ENCODE results near the gene IGF1R.
"Not testable (repeated sequence)": the region's sequence is repeated elsewhere in the genome, so short reads cannot be mapped to it uniquely, and the experiment has no call there.

IGF1R gene

DNA sequence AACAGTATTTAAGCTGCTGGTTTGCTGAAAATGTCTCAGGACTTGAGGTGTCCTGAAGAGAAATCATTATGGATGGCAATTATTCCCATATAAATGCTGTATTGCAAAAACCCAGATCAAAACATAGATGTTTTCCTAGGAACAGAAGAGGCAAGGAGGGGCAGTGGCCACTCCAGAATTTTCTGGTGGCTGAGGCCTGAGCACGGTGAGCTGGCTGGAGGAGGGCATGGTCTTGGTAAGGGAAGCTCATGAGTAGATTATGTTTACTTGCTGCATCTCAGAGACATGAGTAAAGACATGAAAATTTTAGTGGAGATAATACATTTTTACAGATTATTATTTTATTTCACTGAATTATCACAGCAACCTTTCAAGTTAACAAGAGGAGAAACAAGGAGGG, 328.2 kb downstream of the IGF1R start:
- no peak for DNase-seq

DNA sequence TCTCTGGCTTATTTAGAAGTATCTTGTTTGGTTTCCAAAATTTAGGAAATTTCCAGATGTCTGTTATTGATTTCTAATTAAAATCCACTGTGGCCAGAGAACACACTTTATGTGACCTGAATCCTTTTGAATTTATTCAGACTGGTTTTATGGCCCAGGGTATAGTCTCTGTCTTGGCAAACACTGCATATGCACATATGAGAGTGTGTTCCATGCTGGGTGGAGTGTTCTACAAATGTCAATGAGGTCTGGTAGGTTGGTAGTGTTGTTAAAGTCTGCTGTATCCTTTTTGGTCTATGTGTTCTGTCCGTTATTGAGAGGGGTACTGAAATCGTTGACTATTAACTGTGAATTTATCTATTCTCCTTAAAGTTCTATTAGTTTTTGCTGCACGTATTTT, 329.1 kb downstream of the IGF1R start:
- no peak for DNase-seq

DNA sequence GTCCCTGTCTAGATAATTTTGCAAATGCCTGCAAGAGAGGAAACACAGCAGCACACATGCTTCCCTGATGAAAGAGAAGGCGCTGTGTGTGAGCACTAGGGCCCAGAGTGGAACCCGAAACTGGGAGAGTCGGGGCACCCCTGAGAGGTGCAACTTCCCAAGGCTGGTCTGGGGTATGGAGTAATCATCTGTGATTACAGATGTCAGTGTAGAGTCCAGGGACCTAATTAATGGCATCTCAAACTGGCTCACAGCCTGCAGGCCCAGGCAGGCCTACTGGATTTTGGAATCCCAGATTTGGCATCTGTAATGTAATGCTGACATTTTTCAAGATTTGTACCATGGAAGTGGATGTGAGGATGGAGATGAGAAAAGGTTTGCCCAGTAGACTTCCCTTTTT, 329.8 kb downstream of the IGF1R start:
- DNase-seq: no peak

DNA sequence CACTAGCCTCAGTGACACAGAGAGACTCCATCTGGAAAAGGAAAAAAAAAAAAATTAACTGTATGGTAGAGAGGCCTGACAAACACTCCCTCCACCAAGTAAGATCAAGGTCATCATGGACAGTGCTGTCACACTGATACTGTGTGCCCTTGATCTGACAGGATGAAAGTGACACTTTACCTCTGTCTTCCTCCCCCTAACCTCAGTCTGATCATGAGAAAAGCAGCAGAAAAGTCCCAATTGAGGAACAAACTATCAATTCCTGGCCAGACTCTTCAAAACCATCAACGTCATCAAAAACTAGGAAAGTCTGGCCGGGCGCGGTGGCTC, 332.5 kb downstream of the IGF1R start:
- no peak for DNase-seq

DNA sequence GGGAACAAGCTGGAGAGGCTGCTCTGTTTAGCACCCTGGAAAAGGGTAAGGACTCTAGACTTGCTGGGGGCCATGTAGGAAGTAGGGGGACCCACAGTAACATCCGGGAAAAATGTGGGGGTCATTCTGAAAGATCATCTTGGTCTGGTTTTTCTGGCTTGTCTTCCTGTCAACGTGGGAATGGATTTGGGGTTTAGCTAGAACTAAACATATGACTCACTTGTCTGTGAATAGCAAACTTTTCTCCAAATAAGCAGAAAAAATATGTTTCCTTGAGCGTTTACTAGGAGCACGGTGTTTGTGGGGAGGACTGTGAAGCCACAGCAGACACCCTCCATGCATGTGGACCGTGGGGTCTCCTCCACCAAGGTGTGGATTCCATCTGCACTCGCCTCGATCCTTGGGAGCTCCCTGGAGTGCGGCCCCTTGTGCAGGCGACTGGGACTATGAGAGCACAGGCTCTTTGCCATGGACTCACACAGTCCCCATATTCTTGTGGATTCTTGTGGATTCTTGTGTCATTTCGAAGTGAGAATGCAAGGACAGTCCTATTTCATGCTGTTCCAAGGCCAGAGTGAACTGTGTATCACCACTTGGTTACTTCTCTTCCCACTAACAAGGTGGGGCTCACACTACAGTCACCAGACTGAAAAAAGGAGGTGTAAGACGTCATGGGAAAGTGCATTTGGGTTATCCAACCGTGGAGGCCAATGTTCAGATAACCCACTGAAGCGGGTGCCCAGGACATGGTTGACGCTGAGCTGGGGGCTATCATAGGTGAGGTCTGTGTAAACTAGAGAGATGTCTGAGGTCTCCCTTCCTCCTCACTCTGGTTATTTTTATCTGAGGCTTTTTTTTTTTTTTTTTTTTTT, 333.7 kb downstream of the IGF1R start:
- DNase-seq: no peak

DNA sequence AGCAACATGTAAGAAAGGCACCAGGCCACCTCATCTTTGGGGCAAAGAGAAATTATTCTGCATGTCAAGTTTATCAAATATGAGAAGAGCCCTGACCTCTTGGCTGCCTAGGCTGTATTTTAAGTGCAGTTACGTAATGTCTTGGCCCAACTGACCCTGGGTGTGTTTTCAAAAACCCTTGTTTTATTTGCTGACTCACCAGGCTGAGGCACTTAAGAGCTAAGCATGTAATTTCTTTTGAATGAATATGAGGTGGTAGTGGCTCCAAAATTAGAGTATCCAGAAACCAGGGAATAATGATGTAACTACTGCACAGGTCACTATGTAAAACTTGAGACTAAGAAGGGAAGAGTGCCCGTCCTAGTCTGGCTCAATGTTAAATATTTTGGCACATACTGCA, 335.0 kb downstream of the IGF1R start:
- no peak for DNase-seq

DNA sequence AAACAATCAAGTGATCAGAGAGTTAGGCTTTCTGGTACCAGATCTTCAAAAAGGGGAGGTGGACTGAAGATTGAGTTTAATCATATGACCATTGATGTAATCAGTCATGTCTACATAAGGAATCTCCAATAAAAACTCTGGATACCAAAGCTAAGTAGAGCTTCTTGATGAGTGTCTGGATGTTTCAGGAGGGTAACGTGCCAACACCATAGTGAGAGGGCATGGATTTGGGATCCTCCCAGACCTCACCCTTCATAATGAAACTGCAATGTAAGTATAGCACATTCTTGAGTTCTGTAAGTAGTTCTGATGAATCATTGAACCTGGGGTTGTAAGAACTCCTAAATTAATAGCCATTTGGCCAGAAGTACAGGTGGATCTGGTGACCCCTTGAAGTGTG, 337.9 kb downstream of the IGF1R start:
- no peak for DNase-seq

DNA sequence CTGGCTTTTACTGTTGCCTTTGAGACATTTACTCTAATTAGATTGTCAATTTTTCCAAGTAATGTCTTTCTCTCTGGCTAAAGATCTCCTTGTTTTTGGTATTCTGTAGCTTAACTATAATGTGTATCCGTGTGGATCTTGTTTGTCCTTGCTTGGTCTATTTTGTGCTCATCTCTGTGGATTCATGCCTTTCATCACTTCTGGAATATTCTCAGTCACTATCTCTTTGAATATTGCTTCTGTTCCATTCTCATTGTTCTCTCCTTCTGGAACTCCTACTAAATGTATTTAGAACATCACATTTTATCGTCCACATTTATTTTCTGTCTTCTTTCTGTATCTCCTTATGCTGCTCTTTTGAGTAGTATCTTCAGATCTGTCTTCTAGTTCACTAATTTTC, 346.6 kb downstream of the IGF1R start:
- no peak for DNase-seq

DNA sequence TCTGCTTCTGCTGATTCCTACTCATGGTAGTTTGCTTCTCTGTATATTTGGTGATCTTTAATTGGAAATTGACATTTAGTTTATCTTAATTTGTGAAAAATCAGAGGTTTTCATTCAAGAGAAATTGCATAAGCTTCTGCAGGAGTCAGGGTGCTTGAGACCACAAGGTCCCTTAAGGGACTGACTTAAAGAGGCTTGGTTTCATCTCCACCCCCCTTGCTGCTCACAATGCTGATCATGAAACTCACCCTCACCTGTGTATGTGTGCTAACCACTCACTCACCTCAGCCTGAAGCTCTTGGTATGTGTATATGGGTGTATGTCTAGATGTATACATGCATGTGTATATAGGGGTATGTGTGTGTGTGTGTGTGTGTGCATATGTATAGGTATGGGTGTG, 347.8 kb downstream of the IGF1R start:
- DNase-seq: no peak

DNA sequence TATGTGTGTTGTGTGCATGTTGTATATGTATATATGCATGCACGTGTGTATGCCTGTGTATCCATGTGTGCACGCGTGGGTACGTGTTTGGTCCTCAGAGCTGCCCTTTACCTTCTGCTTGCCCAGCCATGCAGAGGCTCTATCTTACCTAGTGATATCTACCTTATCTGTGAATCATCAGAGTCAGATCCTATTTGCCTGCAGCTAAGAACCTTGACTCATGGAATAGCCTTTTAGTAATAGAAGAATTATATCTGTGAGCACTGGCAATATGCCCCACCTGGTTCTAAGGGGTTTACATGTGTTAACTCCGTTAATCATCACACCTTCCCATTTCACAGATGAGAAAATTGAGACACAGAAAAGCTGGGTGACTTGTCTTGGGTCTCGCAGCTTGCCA, 348.3 kb downstream of the IGF1R start:
- DNase-seq: no peak

DNA sequence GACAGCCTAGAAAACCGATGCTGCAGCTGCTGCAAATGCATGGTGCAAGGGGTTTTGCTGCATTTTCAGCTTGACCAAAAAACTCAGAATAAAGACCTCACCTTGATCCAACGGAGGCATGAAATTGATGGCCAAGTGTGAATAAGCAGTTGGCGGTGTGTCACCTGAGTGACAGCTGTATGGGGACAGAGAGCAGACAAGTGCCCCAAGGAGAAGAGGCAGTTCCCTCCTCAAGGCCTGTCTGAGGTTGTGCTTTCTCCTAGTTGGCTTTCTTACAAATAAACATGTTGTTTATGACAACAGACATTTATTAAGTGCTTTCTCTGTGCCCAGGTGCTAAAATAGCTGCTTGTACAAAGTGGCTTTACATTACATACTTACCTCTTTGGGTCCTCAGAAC, 349.0 kb downstream of the IGF1R start:
- DNase-seq: no peak

DNA sequence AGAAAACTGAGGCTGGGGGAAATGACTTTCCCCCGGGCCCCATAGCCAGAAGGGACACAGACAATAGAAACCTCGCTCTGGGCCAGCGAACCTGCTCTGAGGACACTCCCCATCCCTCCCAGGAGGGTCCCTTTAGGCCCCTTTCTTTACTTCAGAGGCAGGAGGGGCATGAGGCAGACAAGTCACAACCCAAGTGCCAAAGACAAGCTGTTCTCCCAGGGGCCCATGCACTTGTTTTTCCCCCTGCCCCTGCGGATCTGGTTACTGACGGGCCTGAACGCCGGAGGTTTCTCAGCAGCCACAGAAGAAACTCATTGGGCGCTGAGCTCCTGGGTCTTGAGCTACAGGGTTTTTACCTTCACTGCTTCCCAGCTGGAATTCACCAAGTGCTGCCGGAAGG, 349.4 kb downstream of the IGF1R start:
- no peak for DNase-seq

DNA sequence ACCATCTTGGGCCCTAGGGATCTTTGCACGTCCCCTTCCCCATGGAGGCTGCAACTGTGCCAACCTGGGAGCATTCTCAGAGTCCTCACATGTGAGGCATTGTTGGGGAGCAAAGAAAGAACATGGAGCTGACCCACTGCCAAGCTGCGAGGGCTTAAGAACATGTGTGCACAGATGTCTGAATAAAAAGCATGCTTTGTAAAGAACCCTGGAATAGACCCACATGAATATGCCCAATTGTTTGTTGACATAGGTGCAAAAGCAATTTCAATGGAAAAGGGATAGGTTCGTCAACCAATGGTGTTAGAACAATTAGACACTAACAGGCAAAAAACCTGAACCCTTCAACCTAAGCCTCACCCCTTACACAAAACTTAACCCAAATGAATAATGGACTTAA, 349.9 kb downstream of the IGF1R start:
- no peak for DNase-seq

DNA sequence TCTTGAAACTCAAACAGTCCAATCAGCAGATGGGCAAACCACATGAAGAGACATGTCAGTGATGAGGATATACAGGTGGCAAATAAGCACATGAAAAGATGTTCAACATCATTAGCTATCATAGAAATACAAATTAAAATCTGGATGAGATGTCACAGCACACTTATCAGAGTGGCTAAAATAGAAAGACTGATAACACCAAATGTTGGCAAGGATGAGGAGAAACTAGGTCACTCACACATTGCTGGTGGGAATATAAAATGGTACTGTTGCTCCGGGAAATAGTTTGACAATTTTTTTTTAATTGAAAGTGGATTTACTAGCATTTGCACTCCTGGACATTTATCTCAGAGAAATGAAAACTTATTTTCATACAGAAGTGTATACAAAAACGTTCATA, 350.9 kb downstream of the IGF1R start:
- DNase-seq: no peak

DNA sequence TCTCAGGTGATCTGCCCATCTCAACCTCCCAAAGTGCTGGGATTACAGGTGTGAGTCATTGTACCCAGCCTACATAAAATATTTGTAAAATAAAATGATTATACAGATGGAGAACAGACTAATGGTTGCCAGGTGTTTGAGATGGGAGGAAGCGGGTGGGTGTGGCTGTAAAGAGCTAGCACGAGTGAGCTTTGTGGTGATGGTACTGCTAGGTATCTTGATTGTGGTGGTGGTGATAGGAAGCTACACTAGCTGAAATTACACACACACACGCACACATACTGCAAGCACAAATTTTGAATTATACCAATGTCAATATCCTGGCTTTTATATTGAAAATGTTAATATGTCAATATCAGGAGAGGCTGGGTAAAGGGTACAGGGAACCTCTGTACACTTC, 353.9 kb downstream of the IGF1R start:
- no peak for DNase-seq

DNA sequence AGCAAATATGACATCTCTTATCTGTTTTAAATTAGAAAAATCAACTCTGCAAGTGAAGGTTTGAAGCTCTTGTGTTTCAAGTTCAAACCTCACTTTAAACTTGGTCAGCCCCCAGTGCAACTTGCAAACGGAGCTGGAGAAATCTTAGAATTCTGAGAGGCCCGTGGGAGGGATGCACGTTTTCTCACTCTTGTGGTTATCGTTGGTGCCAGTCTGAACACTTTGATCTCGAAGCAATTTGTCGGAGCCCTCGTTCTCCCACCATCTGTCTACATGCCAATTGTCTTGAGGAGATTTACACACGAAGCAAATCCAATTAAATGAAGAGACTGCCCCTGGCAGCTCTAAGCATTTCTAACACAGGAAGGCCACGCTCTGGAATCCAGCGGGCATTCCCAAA, 355.0 kb downstream of the IGF1R start:
- DNase-seq: not testable (repeated sequence)

DNA sequence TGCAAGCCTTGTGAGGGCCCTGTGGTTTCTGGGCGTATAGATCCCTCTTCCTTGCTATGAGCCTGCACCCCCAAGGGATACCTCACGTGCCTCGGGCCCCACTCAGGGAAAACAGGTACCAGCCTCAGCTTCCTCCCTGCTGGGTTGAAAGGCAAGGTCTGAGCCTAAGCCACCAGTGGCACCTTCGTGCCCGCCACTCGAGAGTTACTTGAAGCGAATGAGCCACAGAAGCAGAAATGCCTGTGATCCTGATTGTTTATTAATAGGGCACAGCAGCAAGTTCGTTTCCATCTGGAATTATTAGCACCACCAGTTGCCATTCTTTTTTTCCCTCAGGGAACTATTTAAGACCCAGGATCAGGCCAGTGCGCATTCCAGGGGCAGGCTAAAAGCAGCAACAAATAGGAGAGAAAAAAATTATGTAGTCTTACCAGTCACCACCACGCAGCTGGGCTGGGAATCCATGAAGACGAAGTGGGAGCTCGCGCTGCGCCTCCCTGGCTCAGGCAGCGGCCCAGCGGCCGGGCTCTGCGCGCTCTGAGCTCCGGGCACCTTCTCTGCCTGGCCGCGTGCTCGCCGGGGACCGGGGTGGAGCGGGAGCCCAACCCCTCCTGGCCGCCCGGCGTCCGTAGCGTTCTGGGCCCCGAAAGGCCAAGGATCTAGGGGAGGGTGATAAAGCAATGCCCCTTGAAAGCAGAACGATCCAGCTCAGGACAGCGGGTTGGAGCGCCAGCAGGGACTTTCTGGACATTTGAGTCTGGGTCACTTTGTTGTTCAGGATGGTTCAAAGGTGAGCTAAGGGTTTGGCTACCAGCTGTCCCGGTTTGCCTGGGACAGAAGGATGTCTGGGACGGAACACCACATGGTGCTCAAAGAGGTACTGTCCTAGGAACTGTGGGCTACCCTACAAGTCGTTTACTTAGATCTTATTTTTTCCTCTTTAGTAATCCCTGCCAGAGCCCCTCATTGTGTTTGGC, 356.9 kb downstream of the IGF1R start:
- not testable (repeated sequence) for DNase-seq

DNA sequence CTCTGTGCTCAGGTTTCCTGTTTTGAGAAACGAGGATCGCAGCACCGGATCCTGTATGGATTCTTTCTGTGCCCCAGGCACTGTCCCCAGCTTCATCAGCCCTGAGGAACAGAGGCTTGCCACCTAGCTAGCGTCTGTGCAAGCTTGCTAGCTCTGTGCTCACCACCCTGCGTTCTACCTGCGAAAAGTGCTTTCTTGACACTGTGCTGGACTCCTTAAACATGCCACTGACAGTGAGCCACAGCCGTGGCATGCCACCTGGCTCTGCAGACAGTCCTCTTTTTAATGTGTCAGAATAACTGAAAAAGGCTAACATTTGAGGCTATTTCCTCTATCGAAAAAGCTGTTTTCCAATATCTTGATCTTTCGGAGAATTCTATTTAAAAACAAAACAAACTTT, 357.8 kb downstream of the IGF1R start:
- DNase-seq: no peak

DNA sequence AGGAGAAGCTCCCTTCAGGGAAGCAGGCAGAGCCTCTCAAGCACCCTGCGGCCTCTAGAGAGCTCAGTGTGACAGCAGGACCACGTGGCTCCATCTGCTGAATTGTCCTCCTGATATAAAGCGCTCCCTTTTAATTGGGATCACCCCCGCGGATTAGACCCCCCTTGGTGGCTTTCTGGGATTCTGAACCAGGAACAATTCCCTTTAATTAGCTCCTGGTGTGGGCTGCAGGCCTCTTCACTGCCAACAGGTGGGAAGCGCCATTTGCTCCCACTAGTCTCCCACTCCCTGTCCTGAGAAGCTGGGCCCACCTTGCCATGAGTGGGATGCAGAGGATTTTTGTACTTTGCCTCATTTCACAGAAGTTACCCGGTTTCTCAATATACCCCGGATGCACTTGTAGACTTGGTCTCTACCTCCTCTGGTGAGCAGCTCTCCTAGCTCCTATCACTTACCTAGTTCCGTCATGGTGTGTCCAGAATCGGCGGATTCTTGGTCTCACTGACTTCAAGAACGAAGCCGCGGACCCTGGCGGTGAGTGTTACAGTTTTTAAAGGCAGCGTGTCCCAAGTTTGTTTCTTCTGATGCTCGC, 358.7 kb downstream of the IGF1R start:
- no peak for DNase-seq

DNA sequence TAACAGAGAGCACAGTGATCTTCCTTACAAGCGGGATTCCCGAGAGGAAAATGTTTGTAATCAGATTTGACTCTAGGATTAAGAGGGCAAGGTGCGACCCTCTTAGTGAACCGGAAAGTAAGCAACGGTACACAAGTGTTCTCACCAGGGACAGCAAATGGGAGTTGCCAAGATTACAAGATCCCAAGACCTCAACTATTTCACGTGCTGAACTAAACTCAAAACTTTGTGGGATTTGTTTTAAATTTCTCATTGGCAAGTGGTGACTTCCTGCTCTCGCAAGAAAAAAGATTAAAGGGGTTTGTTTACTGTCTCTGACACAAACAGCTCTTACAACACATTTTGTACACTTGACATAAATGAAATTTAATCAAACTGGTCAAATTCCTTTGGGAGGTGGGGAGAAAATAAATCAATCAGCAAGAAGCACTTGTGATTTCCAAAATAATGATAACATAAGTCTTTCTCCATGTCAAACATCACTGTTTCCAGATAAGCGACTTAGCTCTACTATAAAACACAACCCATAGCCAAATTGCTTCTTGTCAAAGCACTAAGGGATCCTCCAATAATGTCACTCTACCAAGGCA, 361.5 kb downstream of the IGF1R start:
- no peak for DNase-seq

DNA sequence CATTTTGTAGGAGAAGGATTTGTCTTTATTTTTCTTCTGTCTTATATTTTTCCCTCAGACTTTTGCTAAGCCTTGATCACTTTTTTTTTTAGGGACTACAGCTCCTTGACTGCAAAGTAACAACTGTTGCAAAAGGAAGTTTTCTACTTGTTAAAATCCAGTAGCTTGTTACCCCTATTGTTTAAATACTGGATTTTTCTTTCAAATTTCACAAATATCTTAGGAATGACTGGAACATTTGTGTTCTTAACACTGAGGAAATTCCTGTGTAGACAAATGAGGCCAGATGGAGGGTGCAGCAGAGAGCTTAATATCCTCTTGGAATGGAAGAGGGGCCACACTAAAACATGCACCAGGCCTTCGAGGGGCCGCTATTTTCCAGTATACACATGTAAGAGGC, 362.4 kb downstream of the IGF1R start:
- DNase-seq: no peak

Data from activated CD4-positive, alpha-beta T cell treated with anti-CD3 and anti-CD28 coated beads, Interleukin-2, amount 50 U/mL, for 4 hours (primary cell).